AG04449 (cell line): ENCODE results near the gene C16orf96.

Experiments
- CTCF ChIA-PET: fragments of 350-600 bp; formaldehyde crosslinking; extraction: SDS; loops from one replicate; lab custom pipeline; 2021; ENCODE audit warnings: antibody characterized with exemption; lab: Yijun Ruan, JAX
- POLR2A ChIA-PET: fragments of 400-600, 350-600 bp; formaldehyde crosslinking; extraction: SDS; loops from one replicate; lab custom pipeline; 2020; ENCODE audit warnings: antibody characterized with exemption, inconsistent platforms; lab: Yijun Ruan, JAX
- DNase-seq: peaks from one replicate; pipeline ENCODE4 v3.0.0-alpha.2; 2010; ENCODE audit warnings: low read depth, low spot score
- H3K4me3 ChIP-seq: 2 replicates; pipeline ENCODE4 v1.5.1; 2011; ENCODE audit warnings: low read depth, mild to moderate bottlenecking, control low read depth, low read length
- CTCF ChIP-seq: IDR thresholded peaks from one replicate; pipeline ENCODE4 v1.5.1; 2011; ENCODE audit warnings: mild to moderate bottlenecking, moderate library complexity, low read length, control low read depth, inconsistent platforms; ENCODE audit not compliant: insufficient read depth; ENCODE audit errors: missing control alignments

Gene C16orf96

GRCh38 chr16:4604401-4604800 is 48.3 kb downstream of the C16orf96 start:
- no peak for DNase-seq
- ChIA-PET POLR2A (no interaction called here), CTCF (interaction anchor here (1.3 kb wide), 1 partner anchor 19 kb away, joined by 3 read pairs; no protein-coding TSS in a partner anchor)
- no peak overlapping the region for H3K4me3 ChIP-seq
- no peak for TF ChIP-seq CTCF

- CTCF ChIA-PET, result interaction anchor here (1.5 kb wide), 1 partner anchor 18 kb away, joined by 4 read pairs; the partner anchor contains the start of gene MGRN1
- POLR2A ChIA-PET, result no interaction called here
Observed at GRCh38 chr16:4606354-4606753, 50.2 kb downstream of the C16orf96 start.

GRCh38 chr16:4607841-4608703 is 51.9 kb downstream of the C16orf96 start:
- no peak for TF ChIP-seq CTCF
- ChIA-PET POLR2A (no interaction called here), CTCF (interaction anchor here (0.8 to 3.0 kb wide), 4 partner anchors 11 to 60 kb away, joined by 3 to 14 read pairs (median 4); partner anchors contain the start of gene MGRN1)
- no peak overlapping the region for H3K4me3 ChIP-seq
- DNase-seq, result no peak

More at GRCh38 chr16:4606354-4606753, 50.2 kb downstream of the C16orf96 start:
- no peak for TF ChIP-seq CTCF
- H3K4me3 ChIP-seq, result no peak overlapping the region
- DNase-seq, result no peak

GRCh38 chr16:4608704-4608980 is 52.5 kb downstream of the C16orf96 start:
- CTCF ChIA-PET, result interaction anchor here (0.8 to 3.0 kb wide), 4 partner anchors 12 to 60 kb away, joined by 3 to 14 read pairs (median 4); partner anchors contain the start of gene MGRN1
- DNase-seq, result no peak
- H3K4me3 ChIP-seq, result no peak overlapping the region
- no peak for TF ChIP-seq CTCF
- POLR2A ChIA-PET, result no interaction called here

GRCh38 chr16:4609200-4610010 is 53.3 kb downstream of the C16orf96 start:
- ChIA-PET CTCF (interaction anchor here (0.8 to 3.0 kb wide), 2 partner anchors 12 to 15 kb away, joined by 3 to 14 read pairs; partner anchors contain the start of gene MGRN1), POLR2A (no interaction called here)
- TF ChIP-seq CTCF, result no peak
- H3K4me3 ChIP-seq, result no peak overlapping the region
- DNase-seq, result no peak
